HepG2 (cell line): Measurements from ENCODE around the gene RHBDD1. TPM values are rescaled to one million over a fixed set of nuclear protein-coding genes. Genes with fewer than 3 reads are reported as not detected.
A peak's percentile ranks its signal among the peaks of the same experiment; 100 is the strongest.

Experiments used
- FOSL2 ChIP-seq: sonication (generic); formaldehyde crosslinking; IDR thresholded peaks from 2 replicates; pipeline ENCODE4 v1.4.0; 2020; ENCODE audit warnings: missing genetic modification reagents
- MTA3 ChIP-seq: sonication (generic); formaldehyde crosslinking; IDR thresholded peaks from 2 replicates; pipeline ENCODE4 v1.4.0; 2020; ENCODE audit warnings: missing genetic modification reagents
- PAWR ChIP-seq: sonication (generic); formaldehyde crosslinking; IDR thresholded peaks from 2 replicates; pipeline ENCODE4 v1.4.0; 2020; ENCODE audit warnings: missing genetic modification reagents, mild to moderate bottlenecking, borderline replicate concordance
- POGK ChIP-seq: sonication (generic); formaldehyde crosslinking; conservative IDR thresholded peaks from 2 replicates; pipeline ENCODE4 v1.8.0; 2022; ENCODE audit warnings: mild to moderate bottlenecking, moderate library complexity, missing genetic modification reagents
- POLR2A ChIP-seq, 2 experiments: IDR thresholded peaks; 2 replicates each; pipeline ENCODE4 v1.6.1; 2011; ENCODE audit warnings: low read depth in 2 of 2, low read length in 2 of 2, mild to moderate bottlenecking in 1 of 2, moderate library complexity in 1 of 2; ENCODE audit not compliant: insufficient read depth in 1 of 2
- SRY ChIP-seq: sonication (generic); formaldehyde crosslinking; IDR thresholded peaks from 2 replicates; pipeline ENCODE4 v1.8.0; 2022; ENCODE audit warnings: mild to moderate bottlenecking, missing genetic modification reagents
- TBX3 ChIP-seq: fragments of 450-650 bp; IDR thresholded peaks from 2 replicates; pipeline ENCODE4 v1.6.1; 2017; ENCODE audit warnings: antibody characterized with exemption, mild to moderate bottlenecking, inconsistent platforms, borderline replicate concordance
- ZNF407 ChIP-seq: sonication (generic); formaldehyde crosslinking; IDR thresholded peaks from one replicate; pipeline ENCODE4 v1.5.1; 2020; ENCODE audit warnings: mild to moderate bottlenecking, missing genetic modification reagents; ENCODE audit errors: not compliant biosample characterization
- ZNF670 ChIP-seq: sonication (generic); formaldehyde crosslinking; IDR thresholded peaks from 2 replicates; pipeline ENCODE4 v1.8.0; 2022; ENCODE audit warnings: mild to moderate bottlenecking, missing genetic modification reagents, borderline replicate concordance
- polyA plus RNA-seq, 8 experiments: library from polyadenylated mRNA; depleted of rRNA in 3 of 8; stranded (reverse) in 7 of 8; unstranded in 1 of 8; fragments of >200 nt; fragmentation: Illumina TruSeq in 4 of 8; extraction: Trizol in 4 of 8; gene quantifications; 2 replicates each; pipeline versions ENCODE4 v1.2.1 to v1.2.3, GENCODE V29; 2011 to 2016; ENCODE audit warnings: low read depth in 4 of 8, missing spikeins in 1 of 8, mixed read lengths in 1 of 8; ENCODE audit not compliant: insufficient read depth in 1 of 8
- total RNA-seq, 5 experiments: library from RNA; depleted of rRNA; stranded (reverse); fragments of >200 nt; fragmentation: Illumina TruSeq; extraction: Trizol; gene quantifications; 2 replicates each; pipeline ENCODE4 v1.2.3, GENCODE V29; 2016; ENCODE audit warnings: low read depth in 1 of 5

RHBDD1 gene
- total and polyA plus RNA-seq, 2 of the 13 experiments (the other 11 are each of a cell fraction or from before 2014, with no cell fraction given): 8.2 to 9.5 TPM

- TF ChIP-seq ZNF407 (CRISPR knock-in tag): no peak
- no peak for TF ChIP-seq MTA3 (CRISPR knock-in tag)
- 0 out of 2 replicates have a peak, but pooled peaks have one; percentile 31 for TF ChIP-seq SRY (CRISPR knock-in tag)
- no peak for TF ChIP-seq POGK (CRISPR knock-in tag)
- TF ChIP-seq FOSL2 (CRISPR knock-in tag): no peak
- no peak for TF ChIP-seq TBX3
- TF ChIP-seq ZNF670: 0 out of 2 replicates have a peak, but pooled peaks have one; percentile 76
- no peak for TF ChIP-seq PAWR (CRISPR knock-in tag)
- TF ChIP-seq POLR2A (IDR thresholded peaks at IDR 0.05; ENCODE audit: insufficient read depth in 1 of 2, low read depth in 2 of 2, low read length in 2 of 2): no peak
These were observed 40.4 kb upstream of the RHBDD1 start (continued) for GRCh38 chr2:226795281-226796011.
